Neuronal stem cell (in vitro differentiated cells): Measurements from ENCODE around the gene MYL5.
"Not testable (repeated sequence)": the region's sequence is repeated elsewhere in the genome, so short reads cannot be mapped to it uniquely, and the experiment has no call there.

ENCODE experiments used
- DNase-seq: peaks from one replicate; pipeline ENCODE4 v3.0.0-alpha.2; 2013; ENCODE audit warnings: low spot score
- H2AFZ ChIP-seq: one replicate; pipeline ENCODE4 v1.6.1; 2013; ENCODE audit warnings: mild to moderate bottlenecking, low read length, inconsistent platforms
- H2AK5ac ChIP-seq: 2 replicates; pipeline ENCODE4 v1.6.1; 2013; ENCODE audit warnings: low read depth, mild to moderate bottlenecking, inconsistent platforms, low read length, moderate library complexity, mixed read lengths
- H2BK120ac ChIP-seq: 2 replicates; pipeline ENCODE4 v1.6.1; 2013; ENCODE audit warnings: low read depth, mild to moderate bottlenecking, inconsistent platforms, low read length, moderate library complexity, mixed read lengths
- H2BK12ac ChIP-seq: one replicate; pipeline ENCODE4 v1.6.1; 2013; ENCODE audit warnings: low read length, inconsistent platforms
- H2BK15ac ChIP-seq: 2 replicates; pipeline ENCODE4 v1.6.1; 2013; ENCODE audit warnings: mild to moderate bottlenecking, low read length, inconsistent platforms, mixed read lengths
- H2BK5ac ChIP-seq: one replicate; pipeline ENCODE4 v1.6.1; 2013; ENCODE audit warnings: inconsistent platforms, mild to moderate bottlenecking, low read length, moderate library complexity
- H3K14ac ChIP-seq: one replicate; pipeline ENCODE4 v1.6.1; 2013; ENCODE audit warnings: low read length, inconsistent platforms
- H3K18ac ChIP-seq: 2 replicates; pipeline ENCODE4 v1.6.1; 2013; ENCODE audit warnings: low read length, inconsistent platforms
- H3K23ac ChIP-seq: 2 replicates; pipeline ENCODE4 v1.6.1; 2013; ENCODE audit warnings: low read depth, mild to moderate bottlenecking, mixed read lengths, low read length, inconsistent platforms; ENCODE audit not compliant: poor library complexity
- H3K27ac ChIP-seq: replicated peaks from 3 replicates; pipeline ENCODE4 v1.5.1; 2013; ENCODE audit warnings: low read length, inconsistent platforms
- H3K27me3 ChIP-seq, 3 experiments: 2 replicates each; pipeline ENCODE4 v1.6.1; 2013; ENCODE audit warnings: low read length in 3 of 3, mild to moderate bottlenecking in 2 of 3, inconsistent platforms in 1 of 3, low read depth in 1 of 3, mixed read lengths in 1 of 3, moderate library complexity in 1 of 3; ENCODE audit not compliant: control insufficient read depth in 3 of 3, insufficient read depth in 3 of 3
- H3K36me3 ChIP-seq, 2 donors: replicated peaks in 1 of 2; 2 replicates each; pipeline ENCODE4 v1.6.1; 2013; ENCODE audit warnings: low read length in 2 of 2; ENCODE audit not compliant: control insufficient read depth in 2 of 2, insufficient read depth in 2 of 2
- H3K4ac ChIP-seq: 2 replicates; pipeline ENCODE4 v1.6.1; 2013; ENCODE audit warnings: inconsistent platforms, mild to moderate bottlenecking, low read length, moderate library complexity
- H3K4me1 ChIP-seq, 2 donors: 1 replicate in 1 of 2; 2 replicates in 1 of 2; pipeline ENCODE4 v1.6.1; 2013; ENCODE audit warnings: low read length in 2 of 2, low read depth in 1 of 2; ENCODE audit not compliant: control insufficient read depth in 2 of 2, insufficient read depth in 1 of 2
- H3K4me2 ChIP-seq: one replicate; pipeline ENCODE4 v1.6.1; 2013; ENCODE audit warnings: mild to moderate bottlenecking, low read length, inconsistent platforms; ENCODE audit not compliant: insufficient read depth, poor library complexity, severe bottlenecking
- H3K4me3 ChIP-seq, 2 donors: 2 replicates each; pipeline ENCODE4 v1.5.1; 2013; ENCODE audit warnings: low read length in 2 of 2, mild to moderate bottlenecking in 2 of 2, inconsistent platforms in 1 of 2, moderate library complexity in 1 of 2
- H3K79me1 ChIP-seq: one replicate; pipeline ENCODE4 v1.6.1; 2013; ENCODE audit warnings: low read depth, mild to moderate bottlenecking, inconsistent platforms, low read length, moderate library complexity
- H3K9ac ChIP-seq: one replicate; pipeline ENCODE4 v1.6.1; 2013; ENCODE audit warnings: mild to moderate bottlenecking, low read depth, low read length, inconsistent platforms; ENCODE audit not compliant: poor library complexity
- H3K9me3 ChIP-seq, 2 donors: replicated peaks in 1 of 2; 2 replicates each; pipeline versions ENCODE3 to v1.6.1; 2013; ENCODE audit warnings: low read length in 2 of 2, mild to moderate bottlenecking in 2 of 2, inconsistent platforms in 1 of 2, low read depth in 1 of 2, mixed read lengths in 1 of 2, moderate library complexity in 1 of 2; ENCODE audit not compliant: control insufficient read depth in 2 of 2, insufficient read depth in 1 of 2
- H4K8ac ChIP-seq: one replicate; pipeline ENCODE4 v1.6.1; 2013; ENCODE audit warnings: low read depth, mild to moderate bottlenecking, inconsistent platforms, low read length, moderate library complexity
- H4K91ac ChIP-seq: one replicate; pipeline ENCODE4 v1.6.1; 2013; ENCODE audit warnings: low read length, low read depth, mild to moderate bottlenecking, inconsistent platforms; ENCODE audit not compliant: poor library complexity
- WGBS, 2 donors: extraction: QIAGEN DNeasy Blood & Tissue Kit; methylation state at CpG; one replicate each; pipeline ENCODE4 v1.1.7; 2013; ENCODE audit warnings: missing lambda C conversion rate in 2 of 2, mixed read lengths in 1 of 2; ENCODE audit not compliant: insufficient read length in 2 of 2, insufficient replicate concordance in 1 of 2; ENCODE audit errors: extremely low coverage in 2 of 2; 5-methylcytosine and 5-hydroxymethylcytosine counted together

Gene MYL5

GRCh38 chr4:634599-634985, 39.8 kb upstream of the MYL5 start:
- H4K8ac ChIP-seq, result no peak overlapping the region
- no peak for DNase-seq
- peak overlapping the region; percentile 73 for H3K23ac ChIP-seq
- H3K18ac ChIP-seq, result peak overlapping the region; percentile 38
- H3K4me2 ChIP-seq, result no peak overlapping the region
- no peak overlapping the region for H2BK12ac ChIP-seq
- no peak overlapping the region for H2BK5ac ChIP-seq
- H2AK5ac ChIP-seq, result no peak overlapping the region
- no peak overlapping the region for H3K4me3 ChIP-seq
- peaks cover 0 to 3% of the 10 kb centered on the region in 2 donors for H3K4me1 ChIP-seq
- H2BK120ac ChIP-seq, result no peak overlapping the region
- H2BK15ac ChIP-seq, result no peak overlapping the region
- WGBS, 2 donors, result no CpG with 5 or more reads among the region's 23 CpGs
- H3K27ac ChIP-seq, result no peak overlapping the region
- no peak overlapping the region for H2AFZ ChIP-seq
- H3K79me1 ChIP-seq, result peaks cover 2% of the 10 kb centered on the region
- no peaks in the 10 kb centered on the region for H3K36me3 ChIP-seq
- H3K4ac ChIP-seq, result no peak overlapping the region
- H4K91ac ChIP-seq, result no peak overlapping the region
- H3K9me3 ChIP-seq, result peaks cover 4 to 11% of the 10 kb centered on the region in 2 donors
- peaks cover 0 to 8% (median 0%) of the 10 kb centered on the region in 3 experiments for H3K27me3 ChIP-seq
- H3K14ac ChIP-seq, result no peak overlapping the region
- peak overlapping the region; percentile 60 for H3K9ac ChIP-seq

- Histone ChIP-seq H3K14ac (peak overlapping the region; percentile 56), H3K23ac (peak overlapping the region; percentile 65), H2BK12ac (peak overlapping the region; percentile 22), H3K9ac (peak overlapping the region; percentile 44), H3K9me3 (peaks cover 4 to 11% of the 10 kb centered on the region in 2 donors), H4K8ac (peak overlapping the region; percentile 43)
- H3K36me3 ChIP-seq, H3K27me3 ChIP-seq, H3K4me3 ChIP-seq, H3K4me2 ChIP-seq, H4K91ac ChIP-seq, H2AFZ ChIP-seq, H2AK5ac ChIP-seq, H3K79me1 ChIP-seq, H3K27ac ChIP-seq, H3K18ac ChIP-seq, H2BK120ac ChIP-seq, H3K4ac ChIP-seq, DNase-seq, H3K4me1 ChIP-seq, H2BK15ac ChIP-seq, H2BK5ac ChIP-seq: not testable (repeated sequence)
- no CpG with 5 or more reads among the region's 46 CpGs for WGBS, 2 donors
Measured at GRCh38 chr4:635066-635835, 39.1 kb upstream of the MYL5 start.

GRCh38 chr4:635851-636627, 38.3 kb upstream of the MYL5 start:
- DNase-seq, result no peak

GRCh38 chr4:636628-637159, 37.6 kb upstream of the MYL5 start:
- Histone ChIP-seq H3K4me2 (no peak overlapping the region), H4K91ac (no peak overlapping the region), H3K23ac (peak overlapping the region; percentile 85), H2BK15ac (peak overlapping the region; percentile 11), H3K4ac (no peak overlapping the region), H3K4me1 (peaks cover 0 to 3% of the 10 kb centered on the region in 2 donors), H2BK12ac (no peak overlapping the region), H4K8ac (no peak overlapping the region), H3K79me1 (peaks cover 2% of the 10 kb centered on the region), H3K9me3 (peaks cover 7 to 8% of the 10 kb centered on the region in 2 donors), H3K14ac (peak overlapping the region; percentile 38), H2AK5ac (peak overlapping the region; percentile 88), H3K4me3 (no peak overlapping the region), H2BK120ac (no peak overlapping the region), H2AFZ (no peak overlapping the region), H2BK5ac (no peak overlapping the region), H3K27ac (no peak overlapping the region), H3K27me3 (peaks cover 0 to 4% (median 0%) of the 10 kb centered on the region in 3 experiments), H3K18ac (peak overlapping the region; percentile 17), H3K9ac (peak overlapping the region; percentile 44), H3K36me3 (no peaks in the 10 kb centered on the region)
- DNase-seq, result no peak
- no CpG with 5 or more reads among the region's 13 CpGs for WGBS, 2 donors

More at GRCh38 chr4:635851-636627, 38.3 kb upstream of the MYL5 start:
- H3K9ac ChIP-seq, result peak overlapping the region; percentile 84
- H3K23ac ChIP-seq, result peak overlapping the region; percentile 85
- peaks cover 0 to 3% of the 10 kb centered on the region in 2 donors for H3K4me1 ChIP-seq
- H3K4me3 ChIP-seq, result no peak overlapping the region
- H3K9me3 ChIP-seq, result peaks cover 6 to 11% of the 10 kb centered on the region in 2 donors
- no peak overlapping the region for H2BK12ac ChIP-seq
- H2AK5ac ChIP-seq, result peak overlapping the region; percentile 88
- H4K8ac ChIP-seq, result no peak overlapping the region
- H2BK15ac ChIP-seq, result peak overlapping the region; percentile 11
- WGBS, 2 donors, result no CpG with 5 or more reads among the region's 22 CpGs
- no peak overlapping the region for H3K4me2 ChIP-seq
- H3K79me1 ChIP-seq, result peaks cover 2% of the 10 kb centered on the region
- H4K91ac ChIP-seq, result peak overlapping the region; percentile 30
- no peak overlapping the region for H3K27ac ChIP-seq
- H2AFZ ChIP-seq, result no peak overlapping the region
- H2BK120ac ChIP-seq, result no peak overlapping the region
- peaks cover 0 to 4% (median 0%) of the 10 kb centered on the region in 3 experiments for H3K27me3 ChIP-seq
- H3K36me3 ChIP-seq, result no peaks in the 10 kb centered on the region
- H3K14ac ChIP-seq, result peak overlapping the region; percentile 82
- H3K4ac ChIP-seq, result no peak overlapping the region
- peak overlapping the region; percentile 38 for H3K18ac ChIP-seq
- no peak overlapping the region for H2BK5ac ChIP-seq
